AG04449 (cell line): ENCODE measurements around the gene INVS.
"Not testable (repeated sequence)": the region's sequence is repeated elsewhere in the genome, so short reads cannot be mapped to it uniquely, and the experiment has no call there.

Source experiments
- CTCF ChIA-PET: fragments of 350-600 bp; formaldehyde crosslinking; extraction: SDS; loops from one replicate; lab custom pipeline; 2021; ENCODE audit warnings: antibody characterized with exemption; lab: Yijun Ruan, JAX
- POLR2A ChIA-PET: fragments of 400-600, 350-600 bp; formaldehyde crosslinking; extraction: SDS; loops from one replicate; lab custom pipeline; 2020; ENCODE audit warnings: antibody characterized with exemption, inconsistent platforms; lab: Yijun Ruan, JAX
- DNase-seq: peaks from one replicate; pipeline ENCODE4 v3.0.0-alpha.2; 2010; ENCODE audit warnings: low read depth, low spot score
- H3K4me3 ChIP-seq: 2 replicates; pipeline ENCODE4 v1.5.1; 2011; ENCODE audit warnings: low read depth, mild to moderate bottlenecking, control low read depth, low read length
- CTCF ChIP-seq: IDR thresholded peaks from one replicate; pipeline ENCODE4 v1.5.1; 2011; ENCODE audit warnings: mild to moderate bottlenecking, moderate library complexity, low read length, control low read depth, inconsistent platforms; ENCODE audit not compliant: insufficient read depth; ENCODE audit errors: missing control alignments

INVS gene

GRCh38 chr9:100088202-100088601, 10.8 kb upstream of the INVS start:
- TF ChIP-seq CTCF = no peak
- ChIA-PET POLR2A (no interaction called here), CTCF (no interaction called here)
- no peak for DNase-seq
- no peak overlapping the region for H3K4me3 ChIP-seq

- ChIA-PET CTCF (interaction anchor here (1.2 to 1.4 kb wide), 2 partner anchors 8 to 63 kb away, joined by 3 to 4 read pairs; partner anchors contain the start of genes ERP44 and INVS), POLR2A (no interaction called here)
- H3K4me3 ChIP-seq = no peak overlapping the region
- no peak for DNase-seq
- no peak for TF ChIP-seq CTCF
These were observed 8.2 kb upstream of the INVS start for GRCh38 chr9:100090880-100091279.

GRCh38 chr9:100091650-100092049, 7.4 kb upstream of the INVS start:
- ChIA-PET CTCF (no interaction called here), POLR2A (no interaction called here)

GRCh38 chr9:100092066-100092465, 7.0 kb upstream of the INVS start:
- POLR2A ChIA-PET = no interaction called here
- CTCF ChIA-PET = no interaction called here
- no peak for TF ChIP-seq CTCF
- no peak overlapping the region for H3K4me3 ChIP-seq
- no peak for DNase-seq

More at GRCh38 chr9:100091650-100092049, 7.4 kb upstream of the INVS start:
- DNase-seq = no peak
- no peak overlapping the region for H3K4me3 ChIP-seq
- TF ChIP-seq CTCF = no peak

GRCh38 chr9:100094411-100094810, 4.6 kb upstream of the INVS start:
- CTCF ChIA-PET = not testable (repeated sequence)

GRCh38 chr9:100096378-100096916, 2.6 kb upstream of the INVS start:
- ChIA-PET CTCF (interaction anchor here (2.0 kb wide), 1 partner anchor 12 kb away, joined by 6 read pairs; no protein-coding TSS in a partner anchor), POLR2A (no interaction called here)
- no peak overlapping the region for H3K4me3 ChIP-seq
- no peak for DNase-seq
- no peak for TF ChIP-seq CTCF

More at GRCh38 chr9:100094411-100094810, 4.6 kb upstream of the INVS start:
- POLR2A ChIA-PET, DNase-seq, H3K4me3 ChIP-seq: not testable (repeated sequence)
